HEK293T (cell line): ENCODE data around the gene ILF2.
"Not testable (repeated sequence)": the region's sequence is repeated elsewhere in the genome, so short reads cannot be mapped to it uniquely, and the experiment has no call there.

Experiments used
- CTCF ChIA-PET: fragments of 350-600 bp; formaldehyde crosslinking; extraction: SDS; loops from one replicate; lab custom pipeline; 2021; ENCODE audit warnings: antibody characterized with exemption, inconsistent platforms; lab: Yijun Ruan, JAX
- POLR2A ChIA-PET: fragments of 350-600 bp; formaldehyde crosslinking; extraction: SDS; loops from one replicate; lab custom pipeline; 2020; ENCODE audit warnings: antibody characterized with exemption, inconsistent platforms; lab: Yijun Ruan, JAX
- DNase-seq: peaks from one replicate; pipeline ENCODE4 v3.0.0; 2012; ENCODE audit warnings: mixed read lengths; ENCODE audit errors: extremely low spot score
- ARNT ChIP-seq: fragments of 450-650 bp; IDR thresholded peaks from 2 replicates; pipeline ENCODE4 v1.6.1; 2017; ENCODE audit warnings: mild to moderate bottlenecking
- BHLHE40 ChIP-seq: fragments of 450-650 bp; IDR thresholded peaks from 2 replicates; pipeline ENCODE4 v1.6.1; 2016; ENCODE audit warnings: mild to moderate bottlenecking, moderate library complexity, borderline replicate concordance
- CTBP1 ChIP-seq: fragments of 450-650 bp; IDR thresholded peaks from 2 replicates; pipeline ENCODE4 v1.6.1; 2016; ENCODE audit warnings: borderline replicate concordance
- ELF4 ChIP-seq: fragments of 450-650 bp; IDR thresholded peaks from 2 replicates; pipeline ENCODE4 v1.6.1; 2017; ENCODE audit warnings: antibody characterized with exemption
- FOXA1 ChIP-seq: fragments of 450-650 bp; IDR thresholded peaks from 2 replicates; pipeline ENCODE4 v1.6.1; 2016; ENCODE audit warnings: mild to moderate bottlenecking
- FOXK2 ChIP-seq: fragments of 450-650 bp; IDR thresholded peaks from 2 replicates; pipeline ENCODE4 v1.6.1; 2016; ENCODE audit warnings: mild to moderate bottlenecking
- FOXM1 ChIP-seq: fragments of 450-650 bp; IDR thresholded peaks from 2 replicates; pipeline ENCODE4 v1.6.1; 2017; ENCODE audit warnings: mild to moderate bottlenecking, borderline replicate concordance
- HDGF ChIP-seq: fragments of 450-650 bp; IDR thresholded peaks from 2 replicates; pipeline ENCODE4 v1.6.1; 2017; ENCODE audit warnings: antibody characterized with exemption, borderline replicate concordance
- L3MBTL2 ChIP-seq: fragments of 450-650 bp; conservative IDR thresholded peaks from 2 replicates; pipeline ENCODE4 v1.6.1; 2016; ENCODE audit warnings: mild to moderate bottlenecking
- LEF1 ChIP-seq: fragments of 450-650 bp; IDR thresholded peaks from 2 replicates; pipeline ENCODE4 v1.6.1; 2017; ENCODE audit warnings: mild to moderate bottlenecking, borderline replicate concordance
- NFRKB ChIP-seq: fragments of 450-650 bp; IDR thresholded peaks from 2 replicates; pipeline ENCODE4 v1.6.1; 2016; ENCODE audit warnings: mild to moderate bottlenecking, moderate library complexity
- SP1 ChIP-seq: fragments of 450-650 bp; IDR thresholded peaks from 2 replicates; pipeline ENCODE4 v1.6.1; 2017
- SUZ12 ChIP-seq: fragments of 450-650 bp; IDR thresholded peaks from 2 replicates; pipeline ENCODE4 v1.6.1; 2016; ENCODE audit warnings: mild to moderate bottlenecking
- TARDBP ChIP-seq: fragments of 450-650 bp; IDR thresholded peaks from 2 replicates; pipeline ENCODE4 v1.6.1; 2016
- ZNF384 ChIP-seq: fragments of 450-650 bp; IDR thresholded peaks from 2 replicates; pipeline ENCODE4 v1.6.1; 2016
- TF ChIP-seq, protein P1 (sequence below): fragments of 450-650 bp; IDR thresholded peaks from 2 replicates; pipeline ENCODE4 v1.6.1; 2016

Gene ILF2

DNA sequence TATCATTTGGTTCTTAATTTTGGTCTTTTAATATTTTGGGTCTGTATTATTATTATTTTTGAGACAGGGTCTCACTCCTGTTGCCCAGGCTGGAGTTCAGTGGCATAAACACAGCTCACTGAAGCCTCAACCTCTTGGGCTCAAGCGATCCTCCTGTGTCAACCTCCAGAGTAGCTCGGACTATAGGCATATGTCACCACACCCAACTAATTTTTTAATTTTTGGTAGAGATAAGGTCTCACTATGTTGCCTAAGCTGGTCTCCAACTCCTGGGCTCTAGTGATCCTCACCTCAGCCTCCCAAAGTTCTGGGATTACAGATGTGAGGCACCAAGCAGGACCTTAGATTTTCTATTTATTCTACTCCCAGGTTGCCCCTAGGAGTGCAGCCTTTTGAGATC, 2.7 kb upstream of the ILF2 start:
- DNase-seq = no peak
- ChIA-PET POLR2A (interaction anchor here (1.1 kb wide), 1 partner anchor 317 kb away, joined by 4 read pairs; the partner anchor contains the start of gene RPS27), CTCF (no interaction called here)
- TF ChIP-seq SUZ12 (no peak), NFRKB (no peak), CTBP1 (no peak), L3MBTL2 (no peak), ARNT (no peak), ZNF384 (no peak)
- TF ChIP-seq, protein P1, sequence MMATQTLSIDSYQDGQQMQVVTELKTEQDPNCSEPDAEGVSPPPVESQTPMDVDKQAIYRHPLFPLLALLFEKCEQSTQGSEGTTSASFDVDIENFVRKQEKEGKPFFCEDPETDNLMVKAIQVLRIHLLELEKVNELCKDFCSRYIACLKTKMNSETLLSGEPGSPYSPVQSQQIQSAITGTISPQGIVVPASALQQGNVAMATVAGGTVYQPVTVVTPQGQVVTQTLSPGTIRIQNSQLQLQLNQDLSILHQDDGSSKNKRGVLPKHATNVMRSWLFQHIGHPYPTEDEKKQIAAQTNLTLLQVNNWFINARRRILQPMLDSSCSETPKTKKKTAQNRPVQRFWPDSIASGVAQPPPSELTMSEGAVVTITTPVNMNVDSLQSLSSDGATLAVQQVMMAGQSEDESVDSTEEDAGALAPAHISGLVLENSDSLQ = no peak

DNA sequence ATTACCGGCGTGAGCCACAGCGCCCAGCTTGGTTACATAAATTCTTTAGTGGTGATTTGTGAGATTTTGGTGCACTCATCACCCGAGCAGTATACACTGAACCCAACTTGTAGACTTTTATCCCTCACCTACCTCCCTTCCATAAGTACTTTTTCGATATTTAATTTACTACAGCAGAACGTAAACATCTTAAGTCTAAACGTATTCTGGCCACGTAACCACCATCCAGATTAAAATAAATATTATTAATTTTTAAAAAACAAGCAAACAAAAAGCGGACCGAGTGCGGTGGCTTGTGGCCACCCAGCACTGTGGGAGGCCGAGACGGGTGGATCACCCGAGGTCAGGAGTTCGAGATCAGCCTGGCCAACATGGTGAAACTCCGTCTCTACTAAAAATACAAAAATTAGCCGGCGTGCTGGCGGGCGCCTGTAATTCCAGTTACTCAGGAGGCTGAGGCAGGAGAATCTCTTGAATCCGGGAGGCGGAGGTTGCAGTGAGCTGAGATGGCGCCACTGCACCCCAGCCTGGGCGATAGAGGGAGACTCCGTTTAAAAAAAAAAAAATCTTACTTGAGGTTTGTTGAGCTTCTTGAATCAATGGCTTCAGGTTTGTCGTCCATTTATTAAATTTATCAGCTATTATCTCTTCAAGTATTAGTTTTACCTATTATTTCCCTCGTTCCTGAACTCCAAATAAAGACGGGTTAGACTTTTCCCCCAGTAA, 998 bp upstream of the ILF2 start:
- not testable (repeated sequence) for DNase-seq
- ChIA-PET POLR2A (interaction anchor here (0.7 to 3.0 kb wide), 14 partner anchors 12 to 323 kb away, joined by 3 to 20 read pairs (median 3); partner anchors contain the start of genes CHTOP, INTS3 and S100A13), CTCF (interaction anchor here (0.6 to 1.8 kb wide), 10 partner anchors 9 to 333 kb away, joined by 3 to 9 read pairs (median 4); no protein-coding TSS in a partner anchor)
- TF ChIP-seq ZNF384 = peak; percentile 82

DNA sequence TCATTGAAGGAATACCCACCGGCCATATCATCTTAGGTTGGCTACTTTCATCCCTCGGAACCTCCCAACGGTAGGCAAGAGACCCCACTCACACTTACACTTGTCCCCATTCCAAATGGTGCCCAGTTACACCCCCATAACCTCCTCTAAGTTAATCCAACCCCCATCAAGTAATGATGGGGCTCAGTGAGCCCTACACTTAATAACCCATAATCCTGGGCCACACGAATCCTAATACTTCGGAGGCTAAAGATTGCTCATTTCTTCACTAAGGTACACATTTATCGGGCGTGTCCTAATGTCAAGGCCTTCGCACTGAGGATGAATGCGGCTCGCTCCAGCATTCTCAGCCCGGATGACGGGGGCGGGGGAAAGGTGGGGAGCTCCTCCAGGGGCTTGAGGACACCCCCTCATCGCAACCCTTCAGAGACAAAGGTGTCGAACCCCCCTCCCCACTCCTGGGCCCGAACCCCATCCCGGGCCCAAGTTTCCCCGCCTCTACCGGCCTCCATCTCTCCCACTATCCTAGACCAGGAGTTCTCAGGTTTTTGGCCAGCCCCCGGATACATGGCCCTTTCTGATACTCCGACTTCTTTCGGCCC, 435 bp downstream of the ILF2 start:
- TF ChIP-seq BHLHE40 (no peak), SP1 (no peak), SUZ12 (no peak), TARDBP (no peak), FOXA1 (no peak), FOXK2 (no peak), NFRKB (no peak), ZNF384 (no peak), HDGF (no peak), LEF1 (no peak), ARNT (no peak), CTBP1 (no peak), ELF4 (no peak), L3MBTL2 (no peak), FOXM1 (no peak)
- TF ChIP-seq, protein P1 = no peak
- DNase-seq = no peak
- POLR2A ChIA-PET = interaction anchor here (3.0 kb wide), 1 partner anchor 36 kb away, joined by 20 read pairs; the partner anchor contains the start of gene CHTOP
- CTCF ChIA-PET = no interaction called here

DNA sequence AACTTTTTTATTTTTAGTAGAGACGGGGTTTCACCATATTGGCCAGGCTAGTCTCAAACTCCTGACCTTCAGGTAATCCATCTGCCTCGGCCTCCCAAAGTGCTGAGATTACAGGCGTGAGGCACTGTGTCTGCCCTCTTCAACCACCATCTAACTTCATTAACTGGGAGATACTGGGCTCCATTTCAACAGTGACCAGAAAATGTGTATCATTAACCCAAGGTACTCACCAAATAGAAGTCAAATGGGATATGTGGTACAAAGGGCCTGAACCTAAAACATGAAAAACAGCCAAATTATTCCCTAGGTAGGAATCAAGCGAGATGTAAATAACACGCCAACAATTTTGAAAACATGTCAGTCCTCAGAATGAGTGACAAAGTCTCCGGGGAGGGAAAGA, 1.2 kb downstream of the ILF2 start:
- DNase-seq = no peak
- ChIA-PET POLR2A (interaction anchor here (0.6 kb wide), 1 partner anchor 26 kb away, joined by 3 read pairs; no protein-coding TSS in a partner anchor), CTCF (no interaction called here)
- TF ChIP-seq NFRKB (no peak), TARDBP (no peak), LEF1 (no peak), ELF4 (no peak), CTBP1 (no peak), SUZ12 (no peak), SP1 (no peak), ARNT (no peak), BHLHE40 (no peak), ZNF384 (no peak), FOXA1 (no peak), HDGF (no peak), FOXM1 (no peak), FOXK2 (no peak)
- TF ChIP-seq, protein P1 = no peak

DNA sequence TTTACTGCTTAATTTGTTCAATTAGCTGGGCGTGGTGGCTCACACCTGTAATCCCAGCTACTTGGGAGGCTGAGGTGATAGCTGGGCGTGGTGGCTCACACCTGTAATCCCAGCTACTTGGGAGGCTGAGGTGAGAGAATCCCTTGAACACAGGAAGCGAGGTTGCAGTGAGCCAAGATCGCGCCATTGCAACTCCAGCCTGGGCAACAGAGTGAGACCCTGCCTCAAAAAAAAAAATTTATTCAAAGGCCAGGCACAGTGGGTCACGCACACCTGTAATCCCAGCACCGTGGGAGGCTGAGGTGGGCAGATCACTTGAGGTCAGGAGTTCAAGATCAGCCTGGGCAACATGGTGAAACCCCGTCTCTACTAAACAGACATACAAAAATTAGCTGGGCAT, 2.1 kb downstream of the ILF2 start:
- POLR2A ChIA-PET = interaction anchor here (1.1 to 1.6 kb wide), 3 partner anchors 9 to 59 kb away, joined by 4 to 5 read pairs (median 4); partner anchors contain the start of gene INTS3
- CTCF ChIA-PET = not testable (repeated sequence)

DNA sequence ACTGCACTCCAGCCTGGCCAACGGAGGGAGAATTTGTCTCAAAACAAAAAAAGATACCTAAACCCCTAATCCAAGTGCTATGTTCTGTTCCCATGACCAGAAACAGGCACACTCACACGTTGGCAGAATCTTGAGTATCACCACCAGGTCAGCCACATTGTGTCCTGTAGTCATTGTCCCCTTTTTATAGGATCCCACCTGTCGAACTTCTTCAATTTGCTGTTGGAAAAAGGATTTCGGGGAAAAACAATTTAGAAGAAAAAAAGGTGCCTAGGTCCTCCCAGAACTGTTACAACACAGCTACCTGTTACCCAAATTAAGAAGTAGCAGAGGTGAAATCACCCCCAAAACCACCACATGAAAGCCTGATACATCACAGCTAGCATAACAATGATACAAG, 3.4 kb downstream of the ILF2 start:
- CTCF ChIA-PET = no interaction called here
- POLR2A ChIA-PET = interaction anchor here (0.7 to 1.7 kb wide), 6 partner anchors 8 to 101 kb away, joined by 3 to 5 read pairs (median 4); partner anchors contain the start of gene INTS3
- TF ChIP-seq FOXK2 (no peak), BHLHE40 (no peak)
- DNase-seq = no peak

More for the DNA sequence above, 2.1 kb downstream of the ILF2 start:
- DNase-seq = not testable (repeated sequence)
